HEK293 (cell line): ENCODE measurements around the gene TMEM184B.

ENCODE experiments used
- CTCF ChIA-PET: fragments of 350-600 bp; formaldehyde crosslinking; extraction: SDS; loops from one replicate; lab custom pipeline; 2021; ENCODE audit warnings: antibody characterized with exemption; lab: Yijun Ruan, JAX
- POLR2A ChIA-PET: fragments of 300-600 bp; formaldehyde crosslinking; extraction: SDS; loops from one replicate; lab custom pipeline; 2020; ENCODE audit warnings: antibody characterized with exemption, inconsistent platforms; lab: Yijun Ruan, JAX
- H3K27ac ChIP-seq: fragments of 200-500 bp; sonication (Bioruptor generic); 2 replicates; pipeline ENCODE4 v1.5.1; 2014; ENCODE audit warnings: low read depth, low read length, control low read depth, inconsistent platforms; ENCODE audit errors: extremely low read depth
- H3K36me3 ChIP-seq, 2 experiments: fragments of 200-500 bp in 1 of 2; sonication (Bioruptor generic) in 1 of 2; 1 replicate in 1 of 2; 2 replicates in 1 of 2; pipeline ENCODE4 v1.5.1; 2014 to 2017; ENCODE audit warnings: inconsistent platforms in 2 of 2, low read length in 2 of 2; ENCODE audit not compliant: control insufficient read depth in 2 of 2, insufficient read depth in 1 of 2
- H3K4me1 ChIP-seq: fragments of 200-500 bp; sonication (Bioruptor generic); 2 replicates; pipeline ENCODE4 v1.5.1; 2014; ENCODE audit warnings: mild to moderate bottlenecking, low read length, inconsistent platforms; ENCODE audit not compliant: control insufficient read depth, insufficient read depth
- H3K4me3 ChIP-seq: 2 replicates; pipeline ENCODE4 v1.5.1; 2011; ENCODE audit warnings: low read depth, mild to moderate bottlenecking, control low read depth, low read length, moderate library complexity
- H3K9me3 ChIP-seq: fragments of 200-500 bp; sonication (Bioruptor generic); 2 replicates; pipeline ENCODE4 v1.5.1; 2014; ENCODE audit warnings: low read depth, low read length, inconsistent platforms; ENCODE audit not compliant: control insufficient read depth, insufficient read depth
- HOXA7 ChIP-seq: sonication (generic); formaldehyde crosslinking; IDR thresholded peaks from 2 replicates; pipeline ENCODE4 v1.8.1; 2022; ENCODE audit warnings: missing genetic modification reagents, borderline replicate concordance
- KLF7 ChIP-seq: fragments of 450-650 bp; formaldehyde crosslinking; IDR thresholded peaks from 2 replicates; pipeline ENCODE4 v1.5.1; 2016; ENCODE audit warnings: missing biosample characterization, missing genetic modification characterization, borderline replicate concordance
- KLF8 ChIP-seq: fragments of 450-650 bp; formaldehyde crosslinking; IDR thresholded peaks from 2 replicates; pipeline ENCODE4 v1.5.1; 2016; ENCODE audit warnings: missing biosample characterization, missing genetic modification characterization
- MYNN ChIP-seq: fragments of 450-650 bp; formaldehyde crosslinking; IDR thresholded peaks from 2 replicates; pipeline ENCODE4 v1.5.1; 2016; ENCODE audit warnings: missing biosample characterization, missing genetic modification characterization, borderline replicate concordance
- MZF1 ChIP-seq: fragments of 450-650 bp; formaldehyde crosslinking; IDR thresholded peaks from 2 replicates; pipeline ENCODE4 v1.5.1; 2017; ENCODE audit warnings: missing biosample characterization, missing genetic modification characterization, borderline replicate concordance
- OVOL3 ChIP-seq: fragments of 450-650 bp; formaldehyde crosslinking; IDR thresholded peaks from 2 replicates; pipeline ENCODE4 v1.5.1; 2016; ENCODE audit warnings: missing biosample characterization, missing genetic modification characterization
- REST ChIP-seq: fragments of 450-650 bp; formaldehyde crosslinking; IDR thresholded peaks from 2 replicates; pipeline ENCODE4 v1.5.1; 2016; ENCODE audit warnings: missing biosample characterization, missing genetic modification characterization
- SCRT1 ChIP-seq: fragments of 450-650 bp; formaldehyde crosslinking; IDR thresholded peaks from 2 replicates; pipeline ENCODE4 v1.5.1; 2016; ENCODE audit warnings: missing biosample characterization, missing genetic modification characterization, borderline replicate concordance
- ZBTB44 ChIP-seq: fragments of 450-650 bp; IDR thresholded peaks from 2 replicates; pipeline ENCODE4 v1.5.1; 2018; ENCODE audit warnings: missing biosample characterization, mild to moderate bottlenecking, missing genetic modification characterization
- ZBTB48 ChIP-seq: fragments of 450-650 bp; formaldehyde crosslinking; IDR thresholded peaks from 2 replicates; pipeline ENCODE4 v1.5.1; 2016; ENCODE audit warnings: missing biosample characterization, missing genetic modification characterization
- ZFP69B ChIP-seq: fragments of 450-650 bp; formaldehyde crosslinking; IDR thresholded peaks from 2 replicates; pipeline ENCODE4 v1.5.1; 2016; ENCODE audit warnings: missing biosample characterization, missing genetic modification characterization
- ZNF121 ChIP-seq: fragments of 450-650 bp; formaldehyde crosslinking; IDR thresholded peaks from 2 replicates; pipeline ENCODE4 v1.5.1; 2016; ENCODE audit warnings: missing biosample characterization, missing genetic modification characterization
- ZNF133 ChIP-seq: fragments of 450-650 bp; formaldehyde crosslinking; IDR thresholded peaks from 2 replicates; pipeline ENCODE4 v1.5.1; 2016; ENCODE audit warnings: missing biosample characterization, missing genetic modification characterization
- ZNF146 ChIP-seq: fragments of 450-650 bp; formaldehyde crosslinking; IDR thresholded peaks from 2 replicates; pipeline ENCODE4 v1.5.1; 2016; ENCODE audit warnings: missing biosample characterization, missing genetic modification characterization
- ZNF16 ChIP-seq: fragments of 450-650 bp; formaldehyde crosslinking; IDR thresholded peaks from 2 replicates; pipeline ENCODE4 v1.5.1; 2016; ENCODE audit warnings: low read depth, missing biosample characterization, missing genetic modification characterization
- ZNF174 ChIP-seq: fragments of 450-650 bp; formaldehyde crosslinking; IDR thresholded peaks from 2 replicates; pipeline ENCODE4 v1.5.0; 2017; ENCODE audit warnings: missing biosample characterization, mild to moderate bottlenecking, missing genetic modification characterization
- ZNF19 ChIP-seq: fragments of 450-650 bp; formaldehyde crosslinking; IDR thresholded peaks from 2 replicates; pipeline ENCODE4; 2016; ENCODE audit warnings: missing biosample characterization, missing genetic modification characterization, low read depth
- ZNF248 ChIP-seq: fragments of 450-650 bp; formaldehyde crosslinking; IDR thresholded peaks from 2 replicates; pipeline ENCODE4 v1.5.1; 2017; ENCODE audit warnings: missing biosample characterization, missing genetic modification characterization
- ZNF266 ChIP-seq: fragments of 450-650 bp; formaldehyde crosslinking; IDR thresholded peaks from 2 replicates; pipeline ENCODE4 v1.5.1; 2016; ENCODE audit warnings: missing biosample characterization, missing genetic modification characterization, low read depth
- ZNF366 ChIP-seq: fragments of 450-650 bp; formaldehyde crosslinking; conservative IDR thresholded peaks from 2 replicates; pipeline ENCODE4 v1.5.1; 2016; ENCODE audit warnings: missing biosample characterization, missing genetic modification characterization
- ZNF404 ChIP-seq: fragments of 450-650 bp; formaldehyde crosslinking; IDR thresholded peaks from 2 replicates; pipeline ENCODE4 v1.5.1; 2017; ENCODE audit warnings: missing biosample characterization, missing genetic modification characterization
- ZNF416 ChIP-seq: fragments of 450-650 bp; formaldehyde crosslinking; IDR thresholded peaks from 2 replicates; pipeline ENCODE4 v1.5.1; 2016; ENCODE audit warnings: missing biosample characterization, missing genetic modification characterization
- ZNF488 ChIP-seq: fragments of 450-650 bp; formaldehyde crosslinking; IDR thresholded peaks from 2 replicates; pipeline ENCODE4 v1.5.1; 2016; ENCODE audit warnings: missing biosample characterization, missing genetic modification characterization
- ZNF544 ChIP-seq: fragments of 450-650 bp; formaldehyde crosslinking; IDR thresholded peaks from 2 replicates; pipeline ENCODE4 v1.5.0; 2017; ENCODE audit warnings: missing biosample characterization, missing genetic modification characterization
- ZNF548 ChIP-seq: fragments of 450-650 bp; formaldehyde crosslinking; IDR thresholded peaks from 2 replicates; pipeline ENCODE4 v1.5.1; 2016; ENCODE audit warnings: missing biosample characterization, missing genetic modification characterization
- ZNF555 ChIP-seq: fragments of 450-650 bp; formaldehyde crosslinking; conservative IDR thresholded peaks from 2 replicates; pipeline ENCODE4 v1.5.1; 2017; ENCODE audit warnings: missing biosample characterization, mild to moderate bottlenecking, missing genetic modification characterization, inconsistent platforms
- ZNF560 ChIP-seq: fragments of 450-650 bp; formaldehyde crosslinking; IDR thresholded peaks from 2 replicates; pipeline ENCODE4 v1.5.1; 2017; ENCODE audit warnings: missing biosample characterization, missing genetic modification characterization, borderline replicate concordance
- ZNF610 ChIP-seq: fragments of 450-650 bp; formaldehyde crosslinking; IDR thresholded peaks from 2 replicates; pipeline ENCODE4 v1.5.1; 2016; ENCODE audit warnings: missing biosample characterization, missing genetic modification characterization, borderline replicate concordance
- ZNF677 ChIP-seq: fragments of 450-650 bp; IDR thresholded peaks from 2 replicates; pipeline ENCODE4 v1.5.0; 2018; ENCODE audit warnings: missing biosample characterization, mild to moderate bottlenecking, missing genetic modification characterization, moderate library complexity
- ZNF704 ChIP-seq: fragments of 450-650 bp; formaldehyde crosslinking; IDR thresholded peaks from 2 replicates; pipeline ENCODE4 v1.5.1; 2016; ENCODE audit warnings: missing biosample characterization, missing genetic modification characterization
- ZNF792 ChIP-seq: fragments of 450-650 bp; formaldehyde crosslinking; IDR thresholded peaks from 2 replicates; pipeline ENCODE4 v1.5.1; 2016; ENCODE audit warnings: missing biosample characterization, missing genetic modification characterization

Gene TMEM184B

GRCh38 chr22:38189104-38189503 lies 83.7 kb downstream of the TMEM184B start (continued):
- no peak for TF ChIP-seq MZF1
- TF ChIP-seq REST (tag by site-specific recombination): no peak
- no peak for TF ChIP-seq ZNF266 (tag by site-specific recombination)
- TF ChIP-seq OVOL3 (tag by site-specific recombination): no peak
- TF ChIP-seq ZNF416 (tag by site-specific recombination): no peak
- no peak for TF ChIP-seq ZNF248
- no peak for TF ChIP-seq ZNF610 (tag by site-specific recombination)

- ChIA-PET CTCF (interaction anchor here (0.6 to 1.2 kb wide), 4 partner anchors 11 to 248 kb away, joined by 3 to 5 read pairs (median 3); no protein-coding TSS in a partner anchor), POLR2A (interaction anchor here (1.3 kb wide), 1 partner anchor 14 kb away, joined by 3 read pairs; the partner anchor contains the start of gene MAFF)
- Histone ChIP-seq H3K4me1 (no peaks in the 10 kb centered on the region), H3K27ac (no peak overlapping the region), H3K9me3 (no peaks in the 10 kb centered on the region), H3K36me3 (no peaks in the 10 kb centered on the region), H3K4me3 (no peak overlapping the region)
- TF ChIP-seq ZNF792 (tag by site-specific recombination) (0 out of 2 replicates have a peak, but pooled peaks have one; percentile 20), ZBTB44 (tag by site-specific recombination) (no peak), ZNF555 (no peak), ZNF133 (tag by site-specific recombination) (no peak), ZNF560 (tag by site-specific recombination) (no peak), ZNF146 (tag by site-specific recombination) (no peak), ZNF548 (tag by site-specific recombination) (no peak), KLF8 (tag by site-specific recombination) (no peak), ZNF16 (tag by site-specific recombination) (no peak), HOXA7 (CRISPR knock-in tag) (no peak), ZFP69B (tag by site-specific recombination) (no peak), ZNF174 (tag by site-specific recombination) (no peak), MYNN (tag by site-specific recombination) (no peak), KLF7 (no peak), SCRT1 (peak; percentile 82; the same call in 1 of the 2 replicates), ZNF488 (no peak), ZNF544 (tag by site-specific recombination) (no peak), ZNF121 (tag by site-specific recombination) (peak; percentile 72; the same call in 1 of the 2 replicates), ZNF19 (tag by site-specific recombination) (no peak), ZNF704 (tag by site-specific recombination) (no peak), ZNF404 (tag by site-specific recombination) (no peak), ZNF366 (tag by site-specific recombination) (peak; percentile 26; the same call in 1 of the 2 replicates), ZBTB48 (tag by site-specific recombination) (no peak), ZNF677 (tag by site-specific recombination) (no peak)
These were observed 85.2 kb downstream of the TMEM184B start for GRCh38 chr22:38187413-38188212.
